Activated T-cell treated with anti-CD3 and anti-CD28 coated beads, Interleukin-2, amount 50 U/mL, for 4 hours (primary cell): Measurements from ENCODE around the gene RFX2. TPM values are rescaled to one million over a fixed set of nuclear protein-coding genes. Genes with fewer than 3 reads are reported as not detected.
"Not testable (repeated sequence)": the region's sequence is repeated elsewhere in the genome, so short reads cannot be mapped to it uniquely, and the experiment has no call there.

Experiments used
- ATAC-seq, 2 donors: fragments of 200-7000 bp; cut with Tn5 transposase; one replicate each; pipeline ENCODE4 v1.10.0; 2021
- DNase-seq: peaks from one replicate; pipeline ENCODE4 v3.0.0-alpha.2; 2020
- H3K27me3 Mint-ChIP-seq: one replicate; pipeline ENCODE4 v1.8.0; 2021; ENCODE audit warnings: low read depth, mixed read lengths
- H3K36me3 Mint-ChIP-seq: one replicate; pipeline ENCODE4 v1.8.0; 2022; ENCODE audit warnings: mixed read lengths; ENCODE audit not compliant: insufficient read depth
- H3K4me1 Mint-ChIP-seq: one replicate; pipeline ENCODE4 v1.8.0; 2021; ENCODE audit warnings: low read depth, mixed read lengths
- H3K4me3 Mint-ChIP-seq: one replicate; pipeline ENCODE4 v1.8.0; 2021; ENCODE audit warnings: mild to moderate bottlenecking, moderate library complexity, mixed read lengths
- H3K9me3 Mint-ChIP-seq: one replicate; pipeline ENCODE4 v1.8.0; 2021; ENCODE audit warnings: mixed read lengths
- total RNA-seq, 3 donors: library from RNA; stranded (reverse); gene quantifications; one replicate each; pipeline ENCODE4 v1.2.1, GENCODE V29; 2021

RFX2 gene
- total RNA-seq, 3 donors from 2014 or later = 4.0 to 5.1 (median 4.0) TPM

DNA sequence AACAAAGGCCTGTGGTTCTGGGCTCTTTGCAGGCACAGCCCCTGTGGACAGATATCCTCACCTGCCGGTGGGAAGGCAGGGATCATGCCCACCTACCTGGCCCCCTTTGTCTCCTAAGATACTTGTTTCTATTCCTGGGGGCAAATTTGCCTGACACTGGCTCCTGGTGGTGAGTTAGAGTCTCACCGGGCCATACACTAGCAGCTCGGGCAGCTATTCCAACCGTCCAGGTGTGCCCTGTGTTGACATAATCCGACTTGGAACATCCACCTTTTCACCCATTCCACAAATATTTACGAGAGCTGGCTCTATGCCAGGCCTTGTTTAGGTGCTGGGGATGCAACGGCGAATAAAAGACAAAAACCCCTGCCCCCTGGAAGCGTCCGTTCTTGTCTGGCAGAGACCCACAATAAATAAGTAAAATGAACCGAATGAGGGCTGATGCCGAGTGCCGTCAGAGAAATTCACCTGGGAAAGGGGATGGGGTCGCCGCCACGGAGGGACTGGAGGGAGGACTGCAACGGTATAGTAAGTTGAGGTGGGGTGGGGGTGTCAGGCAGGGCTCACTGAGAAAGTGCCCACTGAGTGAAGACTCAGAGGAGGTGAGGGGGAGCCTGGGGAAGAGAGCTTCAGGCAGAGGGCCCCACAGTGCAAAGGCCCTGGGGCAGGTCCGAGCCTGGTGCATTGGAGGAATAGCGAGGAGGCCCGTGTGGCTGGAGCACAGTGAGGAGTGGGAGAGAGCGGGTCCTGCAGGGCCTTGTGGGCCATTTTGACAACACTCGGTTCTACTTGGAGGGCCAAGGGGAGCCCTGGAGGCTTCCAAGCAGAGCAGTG is 89.1 kb downstream of the RFX2 start:
- Mint-ChIP-seq H3K27me3 (peaks cover 13% of the 10 kb centered on the region), H3K9me3 (no peaks in the 10 kb centered on the region), H3K4me1 (no peaks in the 10 kb centered on the region), H3K36me3 (no peaks in the 10 kb centered on the region), H3K4me3 (no peak overlapping the region)
- no peak for DNase-seq
- no peak for ATAC-seq

DNA sequence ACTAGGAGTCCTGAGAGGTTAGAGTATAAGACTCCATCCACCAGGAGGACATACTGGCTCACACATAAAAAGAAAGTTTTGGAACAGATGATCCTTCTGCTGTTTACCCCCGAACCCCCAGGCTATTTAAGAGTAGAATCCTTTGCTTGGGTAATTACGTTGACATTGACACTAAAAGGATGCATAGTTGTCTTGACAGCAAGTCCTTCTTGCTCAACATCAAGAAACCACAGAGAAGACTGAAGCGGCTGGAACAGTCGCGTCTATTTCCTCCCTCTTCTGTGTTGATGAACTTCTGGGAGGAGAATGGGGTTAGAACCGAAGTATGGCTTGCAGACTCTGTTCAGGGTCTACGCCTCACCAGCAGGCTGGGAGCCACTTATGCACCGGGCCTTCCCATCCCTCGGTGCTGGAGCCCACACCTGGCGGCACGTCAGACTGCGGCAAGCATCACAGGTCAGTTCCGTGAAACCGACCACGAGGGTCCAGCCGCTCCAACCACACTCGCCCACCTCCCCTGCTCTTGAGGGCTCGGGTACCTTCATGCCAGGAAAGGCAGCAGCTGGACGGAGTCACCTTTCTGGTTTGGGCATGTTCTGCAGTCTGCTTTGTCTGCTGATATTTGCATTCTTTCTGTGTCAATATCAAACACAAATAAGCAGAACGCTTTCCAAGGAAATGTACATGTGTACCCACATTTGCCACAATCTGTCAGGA is 90.0 kb downstream of the RFX2 start:
- ATAC-seq = no peak
- H3K36me3 Mint-ChIP-seq = no peaks in the 10 kb centered on the region
- DNase-seq = no peak
- H3K4me3 Mint-ChIP-seq = no peak overlapping the region
- no peaks in the 10 kb centered on the region for H3K4me1 Mint-ChIP-seq
- no peaks in the 10 kb centered on the region for H3K9me3 Mint-ChIP-seq
- H3K27me3 Mint-ChIP-seq = peaks cover 13% of the 10 kb centered on the region

DNA sequence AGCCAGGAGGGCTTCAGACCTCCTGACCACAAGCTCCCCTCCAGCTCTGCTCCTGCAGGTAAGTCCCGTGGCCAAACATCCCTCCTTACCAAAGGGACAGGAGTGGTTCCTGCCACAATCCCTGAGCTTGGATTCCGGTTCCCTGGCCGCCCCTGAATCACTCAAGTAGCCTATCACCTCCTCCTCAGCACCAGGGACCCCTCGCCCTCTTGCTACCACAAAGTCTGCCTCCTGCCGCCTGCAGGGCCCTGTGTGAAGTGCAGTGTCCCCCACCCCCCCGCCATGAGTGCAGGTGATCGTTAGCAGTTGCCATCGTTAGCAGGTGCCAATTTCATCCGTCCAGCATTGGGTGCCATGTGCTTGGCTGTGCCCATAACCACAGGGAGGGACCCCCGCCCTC is 91.5 kb downstream of the RFX2 start:
- no peaks in the 10 kb centered on the region for H3K4me1 Mint-ChIP-seq
- H3K36me3 Mint-ChIP-seq = no peaks in the 10 kb centered on the region
- DNase-seq (no peak), ATAC-seq (no peak)
- peaks cover 13% of the 10 kb centered on the region for H3K27me3 Mint-ChIP-seq
- H3K4me3 Mint-ChIP-seq = no peak overlapping the region
- no peaks in the 10 kb centered on the region for H3K9me3 Mint-ChIP-seq

DNA sequence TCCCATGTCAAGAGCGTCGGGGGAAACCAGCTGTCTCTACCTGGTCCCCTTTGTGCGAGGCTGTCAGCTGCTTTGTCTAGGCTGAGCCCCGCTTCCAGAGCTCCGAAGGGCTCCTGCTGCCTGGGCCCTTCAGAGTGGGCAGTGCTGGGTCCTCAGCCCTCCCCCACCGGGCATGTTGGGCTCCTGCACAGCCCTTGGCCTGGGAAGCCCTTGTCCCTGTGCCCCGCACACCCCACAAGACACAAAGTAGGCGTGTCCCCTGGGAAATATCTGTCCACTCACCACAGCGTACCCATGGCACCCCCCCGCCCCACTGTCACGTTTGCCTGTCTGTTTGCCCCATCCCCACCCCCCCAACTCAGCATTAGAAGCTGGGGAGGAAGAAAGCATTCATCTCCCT is 92.7 kb downstream of the RFX2 start:
- Mint-ChIP-seq H3K27me3 (peaks cover 13% of the 10 kb centered on the region), H3K4me3 (no peak overlapping the region)
- ATAC-seq = no peak

DNA sequence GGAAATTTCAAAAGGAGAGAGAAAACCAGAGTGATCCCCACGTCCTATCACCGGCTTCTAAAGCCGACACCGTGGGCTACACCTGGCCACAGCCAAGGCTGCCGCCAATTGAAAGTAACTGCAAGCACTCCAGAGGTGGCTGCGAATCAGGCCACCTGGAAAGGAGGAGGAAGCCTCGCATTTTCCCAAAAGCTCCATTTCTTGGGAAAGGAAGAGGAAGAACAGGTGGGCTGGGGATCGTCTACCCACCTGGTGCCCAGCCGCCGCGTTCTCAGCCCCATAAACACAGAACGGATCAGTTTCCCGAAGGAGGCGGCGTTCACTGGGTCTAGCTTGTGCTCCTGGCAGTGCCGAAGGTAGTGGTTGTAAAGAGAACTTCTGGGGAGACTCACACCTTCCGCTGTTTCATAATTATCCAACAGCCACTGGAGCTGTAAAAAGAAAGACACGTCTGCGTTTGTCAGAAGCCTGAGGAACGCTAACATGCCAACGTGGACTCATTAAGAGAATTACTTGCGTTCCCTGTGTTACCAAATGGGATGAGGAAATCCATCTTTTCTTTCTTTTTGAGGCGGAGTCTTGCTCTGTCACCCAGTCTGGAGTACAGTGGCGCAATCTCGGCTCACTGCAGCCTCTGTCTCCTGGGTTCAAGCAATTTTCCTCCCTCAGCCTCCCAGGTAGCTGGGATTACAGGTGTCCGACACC is 94.3 kb downstream of the RFX2 start:
- Mint-ChIP-seq H3K27me3 (peaks cover 5% of the 10 kb centered on the region), H3K4me3 (no peak overlapping the region), H3K4me1 (no peaks in the 10 kb centered on the region), H3K36me3 (no peaks in the 10 kb centered on the region), H3K9me3 (no peaks in the 10 kb centered on the region)
- no peak for ATAC-seq
- DNase-seq = no peak

More for the DNA sequence above, 92.7 kb downstream of the RFX2 start:
- no peak for DNase-seq
- Mint-ChIP-seq H3K36me3 (no peaks in the 10 kb centered on the region), H3K9me3 (no peaks in the 10 kb centered on the region), H3K4me1 (no peaks in the 10 kb centered on the region)

DNA sequence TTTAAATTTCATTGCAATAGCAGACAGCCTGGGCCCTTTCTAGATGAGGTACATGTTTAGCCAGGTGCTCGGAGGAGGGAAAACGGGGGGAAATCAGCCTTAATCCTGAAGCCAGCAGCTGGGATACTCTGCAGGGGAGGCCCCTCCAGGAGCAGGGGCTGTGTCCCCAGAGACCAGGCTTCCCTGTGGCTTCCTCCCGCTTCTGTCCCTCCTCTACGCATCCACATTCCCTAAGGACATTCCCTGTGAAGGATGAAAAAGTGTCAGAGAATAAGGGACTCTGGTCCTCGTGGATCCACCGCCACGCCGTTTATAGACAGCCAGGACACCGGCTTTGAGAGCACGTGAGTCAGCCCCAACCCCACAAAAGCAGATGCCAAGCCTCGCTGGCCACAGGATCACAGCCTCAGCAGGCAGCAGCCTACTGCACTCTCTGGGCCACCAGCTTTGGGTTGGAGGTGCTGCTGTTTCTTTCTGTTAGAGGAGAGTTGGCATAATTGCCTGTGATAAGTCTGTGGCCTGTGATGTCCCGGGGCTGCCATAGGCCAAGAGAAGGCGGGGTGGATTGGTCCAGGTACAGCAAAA is 95.7 kb downstream of the RFX2 start:
- DNase-seq (no peak), ATAC-seq (no peak)
- Mint-ChIP-seq H3K27me3 (peaks cover 1% of the 10 kb centered on the region), H3K9me3 (no peaks in the 10 kb centered on the region), H3K4me1 (no peaks in the 10 kb centered on the region), H3K36me3 (peaks cover 2% of the 10 kb centered on the region), H3K4me3 (no peak overlapping the region)

DNA sequence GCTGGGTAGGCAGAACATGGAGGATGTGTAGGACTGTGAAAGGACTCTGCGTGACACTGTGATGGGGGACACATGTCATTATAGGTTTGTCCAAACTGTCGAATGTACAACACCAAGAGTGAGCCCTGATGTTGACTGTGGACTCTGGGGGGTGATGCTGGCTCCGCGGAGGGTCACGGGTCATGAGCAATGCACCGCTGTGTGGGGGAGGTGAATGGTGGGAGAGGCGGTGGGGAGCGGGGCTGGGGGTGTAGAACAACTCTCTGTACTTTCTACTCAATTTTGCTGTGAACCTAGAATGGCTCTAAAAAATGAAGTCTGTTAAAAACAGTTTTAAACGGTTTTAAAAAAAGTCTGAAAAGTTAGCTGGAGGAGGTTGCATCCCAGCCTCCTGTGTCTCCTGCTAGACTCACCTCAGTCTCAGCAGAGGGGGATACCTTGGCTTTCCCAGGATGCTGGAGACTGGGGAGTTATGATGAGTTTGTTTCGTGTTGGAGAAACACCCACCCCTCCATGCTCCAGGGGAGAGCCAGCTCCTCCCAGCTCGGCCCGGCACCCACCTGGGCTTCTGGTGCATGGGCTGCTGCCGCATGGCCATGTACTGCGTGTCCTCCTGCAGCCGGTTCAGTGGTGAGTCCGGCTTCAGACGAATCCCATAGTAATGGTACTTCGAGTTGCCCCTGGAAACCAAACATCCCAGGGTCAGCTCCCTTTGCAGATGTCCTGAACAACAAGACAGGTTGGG is 97.7 kb downstream of the RFX2 start:
- no peaks in the 10 kb centered on the region for H3K27me3 Mint-ChIP-seq
- H3K9me3 Mint-ChIP-seq = no peaks in the 10 kb centered on the region
- no peak for DNase-seq
- H3K4me1 Mint-ChIP-seq = no peaks in the 10 kb centered on the region
- peaks cover 2% of the 10 kb centered on the region for H3K36me3 Mint-ChIP-seq
- no peak overlapping the region for H3K4me3 Mint-ChIP-seq
- ATAC-seq = no peak

DNA sequence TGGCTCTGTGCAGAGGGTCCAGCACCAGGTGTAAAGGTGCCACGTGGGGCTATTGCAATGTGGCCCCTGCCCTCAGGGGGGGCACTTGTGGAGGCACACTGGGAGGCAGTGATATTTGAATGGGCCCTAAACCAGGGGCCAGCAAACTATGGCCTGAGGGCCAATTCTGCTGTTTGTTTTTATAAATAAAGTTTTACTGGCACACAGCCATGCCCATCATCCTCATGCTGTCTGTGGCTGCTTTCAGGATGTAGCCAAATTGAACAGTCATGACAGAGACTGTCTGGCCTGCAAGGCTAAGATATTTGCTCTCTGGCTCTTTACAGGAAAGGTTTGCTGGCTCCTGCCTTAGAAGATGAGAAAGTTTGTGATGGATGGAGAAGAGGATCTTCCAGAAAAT is 98.5 kb downstream of the RFX2 start:
- Mint-ChIP-seq H3K4me3 (no peak overlapping the region), H3K27me3 (no peaks in the 10 kb centered on the region), H3K9me3 (no peaks in the 10 kb centered on the region), H3K4me1 (no peaks in the 10 kb centered on the region), H3K36me3 (peaks cover 2% of the 10 kb centered on the region)
- DNase-seq (no peak), ATAC-seq (no peak)

DNA sequence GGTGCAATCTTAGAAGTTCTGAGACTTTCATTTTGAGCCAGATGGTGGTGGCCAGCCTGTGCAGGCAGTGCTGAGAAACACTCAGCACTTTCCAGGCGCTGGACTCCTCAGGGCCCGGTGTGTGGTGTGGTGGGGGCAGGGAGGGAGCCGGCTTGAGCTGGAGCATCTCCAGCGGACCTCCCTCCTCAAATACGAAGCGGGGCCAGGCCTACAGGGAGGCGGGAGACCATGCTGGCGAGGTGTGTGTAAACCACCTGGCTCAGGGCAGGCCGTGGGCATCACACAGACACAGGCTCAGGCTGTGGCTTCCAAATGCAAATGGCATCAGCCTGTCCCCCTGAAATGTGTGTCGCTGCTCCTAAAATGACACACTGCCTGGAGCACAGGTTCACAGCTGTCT is 99.1 kb downstream of the RFX2 start:
- no peaks in the 10 kb centered on the region for H3K27me3 Mint-ChIP-seq
- H3K4me1 Mint-ChIP-seq = no peaks in the 10 kb centered on the region
- peaks cover 2% of the 10 kb centered on the region for H3K36me3 Mint-ChIP-seq
- no peak overlapping the region for H3K4me3 Mint-ChIP-seq
- DNase-seq = no peak
- ATAC-seq = no peak
- H3K9me3 Mint-ChIP-seq = no peaks in the 10 kb centered on the region

DNA sequence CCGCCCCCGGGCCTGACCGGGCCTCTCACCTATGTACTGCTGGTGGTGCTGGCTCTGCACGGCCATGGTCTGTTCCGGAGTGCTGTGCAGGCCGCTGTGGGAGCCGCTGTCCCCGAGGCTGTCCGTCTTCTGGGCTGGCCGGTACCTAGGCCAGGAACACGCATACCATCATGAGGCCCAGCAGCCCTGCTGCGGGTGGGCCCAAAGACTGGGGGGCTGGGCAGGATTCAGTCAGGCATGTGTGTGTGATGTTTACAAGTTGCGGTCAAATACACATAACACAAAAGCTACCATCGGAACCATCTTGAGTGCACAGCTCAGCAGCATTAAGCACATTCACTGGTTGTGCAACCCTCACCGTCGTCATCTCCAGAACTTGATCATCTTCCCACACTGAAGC is 100.2 kb downstream of the RFX2 start:
- H3K4me1 Mint-ChIP-seq = no peaks in the 10 kb centered on the region
- H3K9me3 Mint-ChIP-seq = no peaks in the 10 kb centered on the region
- no peak overlapping the region for H3K4me3 Mint-ChIP-seq
- no peak for ATAC-seq
- H3K27me3 Mint-ChIP-seq = no peaks in the 10 kb centered on the region
- peaks cover 2% of the 10 kb centered on the region for H3K36me3 Mint-ChIP-seq
- DNase-seq = no peak

DNA sequence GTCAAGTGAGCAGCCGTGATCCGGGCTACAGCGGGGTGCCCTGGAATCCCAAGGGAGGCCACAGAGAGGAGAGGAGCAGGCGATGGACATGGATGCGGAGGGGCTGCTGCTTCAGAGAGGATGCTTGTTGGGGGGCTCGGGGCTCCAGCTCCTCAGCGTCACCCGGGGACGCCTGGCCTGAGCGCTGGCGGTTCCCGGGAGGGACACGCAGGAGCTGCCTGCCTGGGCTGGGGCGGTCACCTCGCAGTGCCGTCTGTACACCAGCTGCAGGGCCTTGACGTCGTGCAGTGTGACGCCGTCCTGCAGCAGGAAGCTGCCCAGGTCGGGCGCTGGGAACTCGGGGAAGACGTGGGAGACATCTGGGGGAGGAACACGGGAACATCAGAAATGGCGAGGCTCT is 102.4 kb downstream of the RFX2 start:
- H3K9me3 Mint-ChIP-seq = no peaks in the 10 kb centered on the region
- DNase-seq = no peak
- H3K36me3 Mint-ChIP-seq = peaks cover 2% of the 10 kb centered on the region
- no peaks in the 10 kb centered on the region for H3K27me3 Mint-ChIP-seq
- no peaks in the 10 kb centered on the region for H3K4me1 Mint-ChIP-seq
- no peak for ATAC-seq
- no peak overlapping the region for H3K4me3 Mint-ChIP-seq

DNA sequence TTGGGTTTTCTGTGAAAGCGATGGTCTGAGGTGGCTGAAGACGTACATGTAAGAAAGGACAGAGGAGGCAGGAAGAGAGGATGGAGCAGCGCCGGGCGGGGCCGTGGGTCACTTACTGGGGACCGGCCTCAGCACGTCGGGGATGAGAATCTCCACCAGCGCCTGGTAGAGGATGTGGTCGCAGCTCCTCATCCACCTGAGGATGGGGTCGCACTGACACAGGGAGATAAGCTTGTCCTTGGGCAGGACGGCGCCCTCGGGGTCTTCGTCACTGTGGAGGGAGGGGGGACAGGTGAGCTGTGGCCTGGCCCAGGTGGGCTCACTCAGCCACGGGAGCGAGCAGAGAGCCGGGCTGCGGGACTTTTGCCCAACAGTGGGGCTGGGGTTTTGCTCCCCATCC is 103.4 kb downstream of the RFX2 start:
- no peaks in the 10 kb centered on the region for H3K9me3 Mint-ChIP-seq
- no peaks in the 10 kb centered on the region for H3K4me1 Mint-ChIP-seq
- no peaks in the 10 kb centered on the region for H3K27me3 Mint-ChIP-seq
- no peak for ATAC-seq
- peaks cover 2% of the 10 kb centered on the region for H3K36me3 Mint-ChIP-seq
- DNase-seq = no peak
- H3K4me3 Mint-ChIP-seq = no peak overlapping the region

DNA sequence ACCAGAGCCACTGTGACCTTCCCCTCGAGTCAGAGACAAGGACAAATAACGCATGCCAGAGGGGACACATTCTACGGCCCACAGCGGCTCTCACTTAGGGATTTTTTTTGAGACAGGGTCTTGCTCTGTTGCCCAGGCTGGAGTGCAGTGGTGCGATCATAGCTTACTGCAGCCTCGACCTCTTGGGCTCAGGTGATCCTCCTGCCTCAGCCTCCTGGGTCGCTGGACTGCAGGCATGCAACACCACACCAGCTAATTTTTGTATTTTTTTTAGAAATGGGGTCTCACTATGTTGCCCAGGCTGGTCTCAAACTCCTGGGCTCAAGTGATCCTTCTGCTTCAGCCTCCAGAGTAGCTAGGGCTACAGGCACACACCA is 104.2 kb downstream of the RFX2 start:
- not testable (repeated sequence) for H3K36me3 Mint-ChIP-seq, H3K4me1 Mint-ChIP-seq, DNase-seq, H3K27me3 Mint-ChIP-seq, H3K9me3 Mint-ChIP-seq, H3K4me3 Mint-ChIP-seq, ATAC-seq
